NCI-H226 (cell line): ENCODE results near the gene CCDC102A.
A peak's percentile ranks its signal among the peaks of the same experiment; 100 is the strongest.

Experiments
- DNase-seq: peaks from one replicate; pipeline ENCODE4 v3.0.0-alpha.2; 2015

Gene CCDC102A

GRCh38 chr16:57476546-57477410, 59.6 kb downstream of the CCDC102A start:
- DNase-seq: no peak

GRCh38 chr16:57475711-57476339, 60.5 kb downstream of the CCDC102A start:
- DNase-seq: no peak

GRCh38 chr16:57474671-57475661, 61.4 kb downstream of the CCDC102A start:
- no peak for DNase-seq

- DNase-seq: no peak
Measured at GRCh38 chr16:57473906-57474305, 62.5 kb downstream of the CCDC102A start.

- no peak for DNase-seq
Measured at GRCh38 chr16:57473176-57473840, 63.1 kb downstream of the CCDC102A start.

- no peak for DNase-seq
Measured at GRCh38 chr16:57472665-57473060, 63.7 kb downstream of the CCDC102A start.

- DNase-seq: no peak
Measured at GRCh38 chr16:57471852-57472664, 64.3 kb downstream of the CCDC102A start.

- DNase-seq: no peak
Measured at GRCh38 chr16:57471209-57471608, 65.2 kb downstream of the CCDC102A start.

GRCh38 chr16:57470711-57471110, 65.7 kb downstream of the CCDC102A start:
- no peak for DNase-seq

- no peak for DNase-seq
Measured at GRCh38 chr16:57469917-57470470, 66.4 kb downstream of the CCDC102A start.

GRCh38 chr16:57469046-57469445, 67.3 kb downstream of the CCDC102A start:
- DNase-seq: no peak

- no peak for DNase-seq
Measured at GRCh38 chr16:57468346-57468745, 68.0 kb downstream of the CCDC102A start.

GRCh38 chr16:57464523-57464922, 71.8 kb downstream of the CCDC102A start:
- DNase-seq: no peak

GRCh38 chr16:57462978-57463362, 73.4 kb downstream of the CCDC102A start:
- no peak for DNase-seq

GRCh38 chr16:57462209-57462977, 74.0 kb downstream of the CCDC102A start, which contains the start of gene POLR2C:
Gene POLR2C, plus strand, starts transcription at chr16:57462679. Its CDS starts 46 bp downstream, at chr16:57462725.
- DNase-seq: peak; percentile 66
